GM21447 (cell line): Measurements from ENCODE around the gene SALL1.

ENCODE experiments used
- ATAC-seq: cut with Tn5 transposase; IDR thresholded peaks from one replicate; pipeline ENCODE4 v1.9.1; 2021; ENCODE audit not compliant: unreplicated experiment

Gene SALL1

DNA sequence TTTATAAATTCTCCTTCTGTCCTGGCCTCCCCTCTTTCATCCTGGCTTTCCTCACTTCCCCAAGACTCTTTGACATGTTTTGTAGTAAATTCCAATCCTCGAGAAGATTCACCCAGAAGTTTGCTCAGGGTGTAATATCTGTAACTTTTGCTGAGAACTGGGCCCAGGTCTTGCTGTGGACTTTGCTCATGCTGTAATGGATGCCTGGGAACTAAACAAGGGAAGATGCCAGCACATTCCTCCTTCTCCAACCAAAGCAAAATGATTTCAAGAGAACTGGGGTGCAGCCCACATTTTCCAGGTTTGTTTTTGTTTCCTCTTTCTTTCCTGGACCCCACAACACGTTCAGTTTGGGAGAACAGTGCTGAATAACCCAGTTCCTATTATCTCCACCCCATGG, 6.6 kb upstream of the SALL1 start:
- no peak for ATAC-seq

GRCh38 chr16:51156807-51157200, 5.7 kb upstream of the SALL1 start:
- ATAC-seq: no peak

- ATAC-seq: no peak
Measured at GRCh38 chr16:51155820-51156806, 5.0 kb upstream of the SALL1 start.

GRCh38 chr16:51155199-51155607, 4.1 kb upstream of the SALL1 start:
- ATAC-seq: no peak

- no peak for ATAC-seq
Measured at GRCh38 chr16:51154271-51155171, 3.5 kb upstream of the SALL1 start.

DNA sequence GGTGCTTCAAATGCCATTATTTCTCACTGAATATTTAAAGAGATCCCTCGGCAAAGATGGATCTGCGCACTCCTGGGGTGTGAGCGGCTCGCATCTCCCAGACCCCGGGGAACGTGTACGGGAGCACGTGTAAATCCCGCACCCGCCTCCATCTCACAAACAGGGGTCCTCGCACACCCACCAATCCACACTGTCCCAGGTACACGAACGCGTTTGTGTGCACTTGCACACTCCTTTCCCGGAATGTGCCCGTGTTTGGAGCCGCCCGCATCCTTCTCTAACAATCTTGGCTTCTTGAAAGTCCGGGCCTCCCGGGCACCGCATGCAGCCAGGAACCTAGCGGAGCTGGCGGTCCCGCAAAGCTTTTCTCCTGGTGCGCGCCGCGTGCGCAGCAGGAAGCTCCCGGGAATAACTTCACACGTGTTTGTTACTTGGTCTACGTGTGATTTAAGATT, 2.5 kb upstream of the SALL1 start:
- no peak for ATAC-seq

DNA sequence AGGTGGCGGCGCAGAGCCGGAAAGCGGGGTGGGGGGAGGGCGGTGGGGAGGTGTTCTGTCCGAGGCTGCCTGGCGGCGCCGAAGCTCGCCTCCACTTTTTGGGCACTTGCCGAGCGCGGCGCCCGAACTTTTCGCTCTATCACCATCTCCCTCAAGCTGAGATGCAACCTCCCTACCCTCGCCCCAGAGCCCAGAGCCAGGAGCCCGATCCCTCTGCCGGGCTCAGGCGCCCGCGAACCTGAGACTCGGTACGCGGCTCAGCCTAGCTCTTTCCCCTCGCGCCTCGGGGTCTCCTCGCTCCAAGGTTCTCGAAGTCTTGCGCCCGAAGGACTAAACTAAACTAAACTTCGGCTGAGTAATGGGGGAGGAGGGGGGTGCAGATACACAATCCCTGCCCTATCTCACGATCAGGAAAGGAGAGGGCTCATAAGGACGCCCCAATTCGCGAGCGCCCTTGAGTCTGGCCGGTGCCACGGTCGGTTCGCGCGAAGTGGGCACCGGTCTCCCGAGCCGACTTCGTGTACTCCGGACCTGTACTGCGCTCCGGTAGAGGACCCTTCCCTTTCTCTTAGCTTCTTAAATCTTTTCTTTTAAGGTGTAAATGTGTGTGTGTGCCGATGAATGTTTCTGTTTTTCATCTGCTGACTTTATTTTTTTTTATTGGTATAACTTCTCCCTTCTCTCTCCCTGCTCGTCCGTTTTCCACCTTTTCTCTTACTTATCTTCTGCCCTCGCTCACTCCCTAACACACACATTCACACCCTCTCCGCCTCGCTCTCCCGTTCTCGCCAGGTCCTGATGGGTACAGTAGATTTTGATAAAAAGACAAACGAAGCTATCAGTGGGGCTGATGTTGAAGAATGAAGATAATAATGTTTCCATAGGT, 1.9 kb upstream of the SALL1 start:
- no peak for ATAC-seq

DNA sequence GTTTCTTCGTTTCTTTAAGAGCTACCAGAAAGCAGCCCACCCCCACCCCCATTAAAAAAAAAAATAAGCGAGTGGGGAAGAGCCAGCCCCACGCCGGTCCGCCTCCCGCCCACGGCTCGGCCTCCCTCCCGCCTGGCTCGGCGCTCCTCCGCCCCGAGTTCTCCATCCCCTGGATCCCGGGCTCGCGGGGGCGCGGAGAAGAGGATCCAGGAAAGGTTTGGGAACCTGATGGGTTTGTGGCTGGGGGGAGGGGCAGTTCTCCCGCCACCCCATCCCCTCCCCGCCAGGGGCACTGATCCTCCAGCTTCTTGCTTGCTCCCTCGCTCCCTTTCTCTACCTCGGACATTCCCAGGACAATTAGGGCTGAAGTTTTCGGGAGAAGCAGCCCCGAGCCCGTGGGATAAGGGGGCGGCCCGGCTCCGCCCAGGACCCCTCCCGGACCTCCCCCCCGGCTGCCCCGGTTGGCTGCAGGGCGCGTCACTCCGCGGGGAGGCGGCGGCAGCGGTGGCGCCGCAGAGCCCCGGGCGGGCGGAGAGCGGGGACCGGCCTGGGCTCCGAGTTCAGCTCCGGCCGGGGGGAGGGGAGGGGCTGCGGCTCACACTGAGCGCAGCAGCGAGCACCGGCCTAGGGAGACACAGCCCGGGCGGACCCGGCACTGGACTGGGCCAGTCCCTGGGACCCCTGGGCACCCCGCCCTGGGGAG, 1.0 kb upstream of the SALL1 start:
- no peak for ATAC-seq

DNA sequence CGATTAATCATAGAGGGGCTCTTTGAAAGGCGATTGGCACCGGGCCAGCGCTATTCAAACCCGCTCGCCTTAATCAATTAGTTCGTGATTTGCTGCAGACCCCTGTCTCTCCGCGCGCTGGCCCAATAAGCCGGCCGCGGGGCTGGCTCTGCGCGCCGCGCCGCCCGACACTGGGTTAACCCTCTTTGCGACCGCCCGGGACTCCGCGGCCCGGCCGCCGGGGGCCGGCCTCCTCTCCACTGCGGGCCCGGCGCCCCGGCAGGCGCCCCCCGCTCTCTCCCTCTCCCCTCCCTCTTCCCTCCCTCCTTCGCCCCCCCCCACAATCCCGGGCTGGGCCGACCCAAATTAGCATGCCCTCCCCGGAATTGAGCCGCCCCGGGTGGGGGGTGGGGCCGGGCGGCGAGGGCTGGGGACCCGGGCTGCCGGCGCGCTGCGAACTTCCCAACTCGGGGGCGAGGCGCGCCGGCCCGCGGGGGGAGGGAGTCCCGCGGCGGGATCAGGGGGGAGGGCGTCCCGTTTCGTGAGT, 428 bp upstream of the SALL1 start:
- ATAC-seq: no peak

DNA sequence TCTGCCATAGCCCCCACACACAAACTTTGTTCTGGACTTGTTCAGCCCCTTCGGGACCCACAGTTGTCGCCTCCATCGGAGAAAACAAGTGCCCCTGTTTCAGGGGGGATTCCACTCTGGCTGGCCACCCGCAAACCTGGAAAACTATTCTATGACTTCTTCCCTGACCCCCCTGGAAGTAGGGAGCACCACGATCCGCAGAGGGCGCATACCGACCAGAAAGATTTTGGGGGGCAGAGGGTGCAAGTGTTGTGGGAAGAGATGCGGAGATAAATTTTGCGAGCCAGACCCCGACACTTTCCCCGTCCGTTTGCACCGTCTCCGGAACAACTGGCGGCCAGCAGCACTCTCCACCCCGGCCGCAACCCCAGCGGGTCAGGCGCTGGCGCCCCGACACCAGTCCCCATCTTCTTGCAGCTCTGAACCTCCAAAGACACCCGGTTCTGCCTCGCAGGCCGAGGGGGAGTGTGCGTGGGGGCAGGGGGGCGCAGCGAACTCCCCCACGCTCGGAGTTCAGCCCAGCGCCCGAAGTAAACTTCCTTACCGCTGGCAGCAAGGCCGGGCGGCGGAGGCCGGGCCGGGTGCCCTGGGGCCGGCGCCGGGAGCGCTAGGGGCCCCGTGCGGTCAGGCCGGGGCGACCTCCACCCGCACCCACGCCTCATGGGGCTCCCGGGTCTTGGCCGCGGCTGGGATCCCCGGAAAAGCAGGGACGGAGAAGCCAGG, 744 bp downstream of the SALL1 start:
- ATAC-seq: no peak

GRCh38 chr16:51149721-51150164, 1.3 kb downstream of the SALL1 start:
- ATAC-seq: no peak

DNA sequence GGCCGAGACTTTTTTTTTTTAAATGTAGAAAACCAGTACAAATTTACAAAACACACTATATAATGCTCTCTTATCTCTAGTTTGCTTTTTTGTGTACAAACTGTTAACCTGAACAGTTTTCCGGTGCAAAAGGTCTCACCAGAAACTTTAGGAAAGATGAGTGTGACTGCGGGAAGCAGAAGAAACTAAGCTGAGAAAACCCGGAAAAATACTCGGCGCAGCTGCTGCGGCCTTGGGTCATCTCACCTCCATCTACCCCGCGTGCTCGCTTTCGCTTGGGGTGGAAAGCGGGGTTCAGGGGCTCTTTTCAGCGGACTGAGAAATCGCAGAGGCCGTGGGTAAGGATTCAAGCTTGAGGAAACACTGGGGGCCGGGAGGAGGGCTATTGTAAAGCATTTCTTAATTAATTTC, 1.8 kb downstream of the SALL1 start:
- ATAC-seq: no peak

- no peak for ATAC-seq
Measured at GRCh38 chr16:51148678-51149228, 2.3 kb downstream of the SALL1 start.

DNA sequence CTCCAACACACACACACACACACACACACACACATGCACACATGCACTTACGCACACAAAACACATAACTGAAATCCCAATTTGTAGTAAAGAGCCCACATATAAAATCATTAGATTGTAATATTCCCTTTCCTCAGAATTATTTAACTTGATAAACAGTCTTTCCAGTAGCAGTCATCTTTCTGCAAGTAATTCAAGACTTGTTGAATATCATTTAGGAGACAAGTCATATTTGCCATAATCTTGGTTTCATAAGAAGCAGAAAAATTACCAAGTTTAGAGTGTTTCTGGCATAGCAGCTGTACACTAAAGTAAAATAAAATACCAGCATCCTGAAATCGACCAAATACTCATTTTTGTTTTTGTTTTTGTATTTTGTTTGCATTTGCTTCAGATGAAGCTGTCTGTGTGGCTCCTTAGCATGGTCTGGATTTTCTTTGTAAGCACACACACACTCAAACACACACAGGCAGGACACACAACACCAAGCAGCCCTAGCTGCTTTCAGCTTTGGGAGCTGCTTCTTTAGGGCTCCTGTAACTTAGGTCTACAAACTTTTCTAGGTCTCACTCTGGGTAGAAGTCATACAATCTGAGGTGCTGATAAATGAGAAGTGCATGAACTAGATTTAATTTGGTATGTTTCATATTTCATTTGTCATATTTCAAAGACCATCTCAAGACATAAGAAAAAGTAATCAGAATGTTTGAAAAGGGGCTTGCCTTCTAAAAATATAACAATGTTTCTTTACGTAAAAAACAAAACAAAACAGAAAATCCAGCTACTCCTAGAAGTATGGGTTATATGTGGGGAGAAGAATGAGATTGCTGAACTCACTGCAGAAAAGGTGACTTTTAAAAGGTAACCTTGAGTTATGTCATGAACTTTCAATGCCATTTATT, 3.0 kb downstream of the SALL1 start:
- no peak for ATAC-seq

DNA sequence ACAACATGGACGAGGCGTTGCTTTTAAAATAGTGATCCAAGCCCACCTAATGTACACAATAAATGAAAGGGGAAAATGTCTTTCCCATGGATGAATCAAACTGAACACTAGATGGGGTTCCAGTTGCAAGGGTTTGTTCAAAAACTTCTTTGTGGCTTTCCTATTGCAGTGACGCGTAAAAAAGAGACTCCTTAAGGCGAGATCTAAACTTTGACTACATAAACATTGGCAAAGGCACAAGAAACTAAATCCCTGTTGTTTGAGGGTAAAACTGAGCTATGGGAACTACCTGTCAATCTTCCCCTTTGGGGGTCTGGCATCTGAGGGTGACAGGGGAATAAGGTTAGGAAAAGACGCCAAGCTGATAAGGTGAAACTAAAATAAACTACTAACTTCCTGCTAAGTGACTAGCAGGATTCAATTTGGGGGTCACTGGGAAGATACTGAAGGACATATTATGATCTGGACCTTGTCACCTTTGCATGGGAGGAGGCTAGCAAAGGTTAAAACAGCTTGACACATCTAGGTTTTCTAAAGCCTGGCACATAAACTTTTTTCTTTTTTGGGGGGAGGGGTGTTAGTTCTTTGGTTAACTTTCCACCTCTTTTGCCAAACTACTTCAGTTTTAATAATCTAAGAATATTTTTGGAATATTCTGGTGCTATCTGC, 4.7 kb downstream of the SALL1 start:
- no peak for ATAC-seq

DNA sequence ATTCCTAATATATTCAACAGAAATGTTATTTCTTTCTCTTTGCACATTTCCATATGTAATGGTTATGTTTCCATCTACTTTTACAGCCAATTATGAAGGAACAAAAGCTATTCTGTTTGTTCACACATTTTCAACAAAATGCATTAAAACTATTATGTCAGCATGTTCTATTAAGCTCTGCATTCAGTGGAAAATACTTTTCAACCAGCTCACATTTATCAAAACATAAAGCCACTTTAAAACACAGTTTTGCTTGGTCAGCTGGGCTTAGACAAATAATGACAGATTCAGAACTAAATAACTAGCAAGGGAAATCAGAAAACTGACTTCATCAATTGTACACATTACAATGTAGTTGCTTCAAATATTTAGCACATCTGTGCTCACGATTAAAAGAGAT, 6.9 kb downstream of the SALL1 start:
- ATAC-seq: no peak
